ENCODE data around the gene SYK. TPM values are rescaled to one million over a fixed set of nuclear protein-coding genes. Genes with fewer than 3 reads are reported as not detected.
A peak's percentile ranks its signal among the peaks of the same experiment; 100 is the strongest.

The SYK gene
- total and polyA plus RNA-seq, 7 experiments from 2014 or later: 0.26 to 71.6 (median 2.1) TPM

DNA sequence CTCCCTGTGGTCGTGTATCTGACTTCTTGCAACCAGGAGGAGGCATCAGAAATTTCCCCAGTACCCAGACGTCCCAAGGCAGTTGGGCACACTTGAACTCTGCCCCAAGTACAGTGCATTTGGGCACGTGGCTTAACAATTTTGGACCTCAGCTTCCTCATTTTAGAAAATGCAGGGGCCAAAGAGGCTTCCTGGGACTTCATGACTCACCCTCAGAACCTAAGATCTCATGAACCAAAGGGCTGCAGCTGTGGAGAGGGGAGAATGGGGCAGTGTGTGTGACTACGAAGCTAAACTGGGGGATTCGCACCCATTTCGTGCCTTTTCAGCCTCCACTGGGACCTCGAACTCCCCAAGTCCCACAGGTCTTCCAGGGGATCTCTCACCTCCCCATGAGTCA, 59.2 kb downstream of the SYK start:
- intact Hi-C loops (cut with micrococcal nuclease): loop anchor here in 1 of 2 donors (5.0 kb wide), 1 partner anchor 624 kb away; no protein-coding TSS in a partner anchor
- DNase-seq: no peak
- Histone ChIP-seq H3K27me3 (ENCODE audit: control insufficient read depth in 2 of 2, insufficient read depth in 2 of 2, low read length in 2 of 2) (no peaks in the 10 kb centered on the region), H3K4me3 (ENCODE audit: low read length) (no peak overlapping the region), H3K27ac (ENCODE audit: low read depth, low read length) (no peak overlapping the region), H3K4me1 (ENCODE audit: control insufficient read depth in 2 of 2, insufficient read depth in 2 of 2, low read length in 2 of 2) (peaks cover 0 to 13% of the 10 kb centered on the region in 2 donors), H3K36me3 (ENCODE audit: control insufficient read depth in 2 of 3, insufficient read depth in 3 of 3, low read length in 3 of 3) (no peaks in the 10 kb centered on the region), H3K9me3 (ENCODE audit: control insufficient read depth in 2 of 3, low read length in 3 of 3) (no peaks in the 10 kb centered on the region)
- Mint-ChIP-seq H3K27me3 (peaks cover 0 to 21% (median 6%) of the 10 kb centered on the region in 5 donors), H3K36me3 (no peaks in the 10 kb centered on the region), H3K27ac (no peak overlapping the region), H3K4me3 (no peak overlapping the region), H3K9me3 (no peaks in the 10 kb centered on the region), H3K4me1 (peaks cover 11 to 44% (median 26%) of the 10 kb centered on the region in 7 donors)
- POLR2A ChIA-PET: no interaction called here
- CTCF ChIA-PET: no interaction called here
- ATAC-seq: peak; percentile 79

DNA sequence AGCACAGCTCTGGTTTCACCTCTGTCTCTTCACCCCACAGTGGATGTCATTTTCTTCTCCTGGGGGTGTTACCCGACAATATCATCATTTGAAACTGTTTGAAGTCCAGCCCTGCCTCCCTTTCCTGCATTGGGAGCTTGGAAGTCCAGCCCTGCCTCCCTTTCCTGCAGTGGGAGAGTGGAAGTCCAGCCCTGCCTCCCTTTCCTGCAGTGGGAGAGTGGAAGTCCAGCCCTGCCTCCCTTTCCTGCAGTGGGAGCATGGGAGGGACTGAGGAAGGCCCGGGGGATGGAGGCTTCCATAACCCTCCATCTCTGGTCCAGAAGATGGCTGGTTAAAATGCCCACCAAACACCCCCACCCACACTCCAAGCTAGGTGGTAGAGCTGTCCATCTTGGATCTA, 59.8 kb downstream of the SYK start:
- no peak for DNase-seq
- Mint-ChIP-seq H3K4me1 (peaks cover 11 to 44% (median 26%) of the 10 kb centered on the region in 7 donors), H3K36me3 (no peaks in the 10 kb centered on the region), H3K27ac (no peak overlapping the region), H3K4me3 (no peak overlapping the region), H3K9me3 (no peaks in the 10 kb centered on the region), H3K27me3 (peaks cover 0 to 18% (median 5%) of the 10 kb centered on the region in 5 donors)
- peaks cover 0 to 13% of the 10 kb centered on the region in 2 donors for H3K4me1 ChIP-seq (ENCODE audit: control insufficient read depth in 2 of 2, insufficient read depth in 2 of 2, low read length in 2 of 2)
- H3K27ac ChIP-seq (ENCODE audit: low read depth, low read length): no peak overlapping the region
- POLR2A ChIA-PET: no interaction called here
- no peaks in the 10 kb centered on the region for H3K9me3 ChIP-seq (ENCODE audit: control insufficient read depth in 2 of 3, low read length in 3 of 3)
- ATAC-seq: no peak
- CTCF ChIA-PET: no interaction called here
- H3K36me3 ChIP-seq (ENCODE audit: control insufficient read depth in 2 of 3, insufficient read depth in 3 of 3, low read length in 3 of 3): no peaks in the 10 kb centered on the region
- H3K4me3 ChIP-seq (ENCODE audit: low read length): no peak overlapping the region
- intact Hi-C loops (cut with micrococcal nuclease): loop anchor here in 1 of 2 donors (5.0 kb wide), 1 partner anchor 624 kb away; no protein-coding TSS in a partner anchor
- H3K27me3 ChIP-seq (ENCODE audit: control insufficient read depth in 2 of 2, insufficient read depth in 2 of 2, low read length in 2 of 2): no peaks in the 10 kb centered on the region

DNA sequence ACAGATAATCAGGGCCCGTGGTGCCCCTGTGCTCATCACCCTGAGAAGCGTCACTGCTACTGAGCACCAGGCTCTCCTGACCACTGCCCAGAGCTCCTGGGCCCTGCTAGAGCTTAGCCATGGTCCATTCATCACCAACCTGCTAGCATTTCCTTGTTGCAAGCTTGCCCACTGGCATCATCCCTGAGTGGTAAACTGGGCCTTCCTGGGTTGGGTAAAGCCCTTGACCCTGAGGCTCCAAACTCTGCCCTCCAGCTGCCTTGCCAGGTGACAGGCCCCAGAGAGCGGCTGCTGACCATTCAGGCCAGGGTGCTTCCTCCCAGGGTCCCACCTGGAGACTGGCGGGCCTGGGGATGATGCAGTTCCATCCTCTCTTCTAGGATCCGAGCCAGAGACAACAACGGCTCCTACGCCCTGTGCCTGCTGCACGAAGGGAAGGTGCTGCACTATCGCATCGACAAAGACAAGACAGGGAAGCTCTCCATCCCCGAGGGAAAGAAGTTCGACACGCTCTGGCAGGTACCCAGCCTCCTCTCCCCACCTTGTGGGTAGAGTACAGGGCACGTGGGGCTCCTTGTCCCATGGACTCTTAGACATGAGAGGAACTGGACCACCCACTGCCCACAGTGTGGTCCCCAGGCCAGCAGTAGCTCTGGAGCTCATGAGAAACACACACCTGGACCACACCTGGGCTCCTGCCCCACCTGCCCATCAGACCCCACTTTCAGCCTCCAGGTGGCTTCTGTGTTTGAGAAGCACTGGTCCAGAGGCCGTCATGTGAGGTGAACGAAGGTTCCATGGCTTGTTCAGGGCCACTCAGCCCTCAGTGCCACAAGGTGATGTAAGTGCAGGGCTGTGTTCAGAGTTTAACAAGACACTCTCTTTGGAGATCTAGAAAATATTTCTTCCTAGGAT, 60.5 kb downstream of the SYK start:
- no peak for DNase-seq
- Mint-ChIP-seq H3K27me3 (peaks cover 0 to 13% (median under 1%) of the 10 kb centered on the region in 5 donors), H3K4me1 (peaks cover 11 to 41% (median 26%) of the 10 kb centered on the region in 7 donors), H3K9me3 (no peaks in the 10 kb centered on the region), H3K27ac (no peak overlapping the region), H3K4me3 (no peak overlapping the region), H3K36me3 (no peaks in the 10 kb centered on the region)
- H3K27ac ChIP-seq (ENCODE audit: low read depth, low read length): no peak overlapping the region
- H3K27me3 ChIP-seq (ENCODE audit: control insufficient read depth in 2 of 2, insufficient read depth in 2 of 2, low read length in 2 of 2): no peaks in the 10 kb centered on the region
- POLR2A ChIA-PET: no interaction called here
- intact Hi-C loops (cut with micrococcal nuclease): loop anchor here in 1 of 2 donors (5.0 kb wide), 1 partner anchor 625 kb away; no protein-coding TSS in a partner anchor
- no peak for ATAC-seq
- CTCF ChIA-PET: interaction anchor here (1.0 kb wide), 1 partner anchor 1265 kb away, joined by 3 read pairs; no protein-coding TSS in a partner anchor
- no peaks in the 10 kb centered on the region for H3K36me3 ChIP-seq (ENCODE audit: control insufficient read depth in 2 of 3, insufficient read depth in 3 of 3, low read length in 3 of 3)
- no peak overlapping the region for H3K4me3 ChIP-seq (ENCODE audit: low read length)
- H3K4me1 ChIP-seq (ENCODE audit: control insufficient read depth in 2 of 2, insufficient read depth in 2 of 2, low read length in 2 of 2): peaks cover 0 to 13% of the 10 kb centered on the region in 2 donors
- H3K9me3 ChIP-seq (ENCODE audit: control insufficient read depth in 2 of 3, low read length in 3 of 3): no peaks in the 10 kb centered on the region

DNA sequence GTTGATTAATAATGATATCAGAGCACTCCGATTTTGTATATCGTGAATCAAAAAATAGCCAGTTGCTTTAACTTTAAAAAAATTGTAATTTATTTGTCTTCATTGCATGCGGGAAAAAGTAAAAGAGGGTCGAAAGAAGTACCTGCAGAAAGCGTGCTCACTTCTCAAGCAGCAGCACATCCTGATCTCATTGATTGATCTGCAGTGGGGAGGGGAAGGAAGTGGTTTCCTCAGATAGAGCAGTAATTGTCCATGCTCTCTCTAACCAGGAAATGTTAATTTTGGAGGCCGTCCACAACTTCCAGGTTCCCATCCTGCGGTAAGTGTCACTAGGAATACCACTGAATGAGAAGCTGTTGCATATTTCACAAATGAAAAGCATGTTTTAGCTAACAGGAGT, 63.2 kb downstream of the SYK start:
- Mint-ChIP-seq H3K9me3 (no peaks in the 10 kb centered on the region), H3K4me1 (peaks cover 8 to 22% (median 21%) of the 10 kb centered on the region in 7 donors), H3K4me3 (peak overlapping the region in 6 of 10 donors; percentile 19 to 77 (median 46)), H3K27ac (peak overlapping the region in 4 of 9 donors; percentile 4 to 36 (median 19)), H3K27me3 (peaks cover 0 to 11% (median 0%) of the 10 kb centered on the region in 5 donors), H3K36me3 (no peaks in the 10 kb centered on the region)
- ChIA-PET CTCF (interaction anchor here (1.1 kb wide), 1 partner anchor 50 kb away, joined by 6 read pairs; no protein-coding TSS in a partner anchor), POLR2A (interaction anchor here (0.5 kb wide), 1 partner anchor 52 kb away, joined by 3 read pairs; no protein-coding TSS in a partner anchor)
- H3K4me3 ChIP-seq (ENCODE audit: low read length): no peak overlapping the region
- H3K4me1 ChIP-seq (ENCODE audit: control insufficient read depth in 2 of 2, insufficient read depth in 2 of 2, low read length in 2 of 2): peaks cover 0 to 13% of the 10 kb centered on the region in 2 donors
- intact Hi-C loops (cut with micrococcal nuclease): loop anchor here in 1 of 2 donors (5.0 kb wide), 1 partner anchor 627 kb away; no protein-coding TSS in a partner anchor
- ATAC-seq (no peak), DNase-seq (peak in 5 of 9 donors; percentile 11 to 24 (median 18))
- H3K27me3 ChIP-seq (ENCODE audit: control insufficient read depth in 2 of 2, insufficient read depth in 2 of 2, low read length in 2 of 2): peaks cover 0 to 2% of the 10 kb centered on the region in 2 donors
- no peaks in the 10 kb centered on the region for H3K9me3 ChIP-seq (ENCODE audit: control insufficient read depth in 2 of 3, low read length in 3 of 3)
- no peaks in the 10 kb centered on the region for H3K36me3 ChIP-seq (ENCODE audit: control insufficient read depth in 2 of 3, insufficient read depth in 3 of 3, low read length in 3 of 3)
- H3K27ac ChIP-seq (ENCODE audit: low read depth, low read length): no peak overlapping the region

DNA sequence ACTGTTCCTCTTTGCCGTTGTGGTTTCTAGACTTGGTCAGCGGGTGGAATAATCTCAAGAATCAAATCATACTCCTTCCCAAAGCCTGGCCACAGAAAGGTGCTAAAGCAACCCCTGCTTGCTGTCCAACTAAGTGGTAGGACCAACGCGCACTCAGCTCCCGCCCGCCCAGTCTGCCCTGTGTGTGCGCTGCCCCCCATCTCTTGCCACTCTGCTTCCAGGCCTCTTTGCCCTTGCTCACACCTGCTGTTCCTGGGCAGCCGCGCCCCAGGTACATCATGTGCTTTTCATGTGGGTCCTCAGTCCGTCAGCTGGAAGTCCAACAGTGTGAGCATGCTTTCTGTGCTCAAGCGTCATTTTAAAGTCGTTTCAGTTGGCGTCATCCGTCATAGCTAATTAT, 65.5 kb downstream of the SYK start:
- Mint-ChIP-seq H3K27ac (no peak overlapping the region), H3K27me3 (peaks cover 0 to 23% (median 3%) of the 10 kb centered on the region in 5 donors), H3K4me3 (no peak overlapping the region), H3K9me3 (no peaks in the 10 kb centered on the region), H3K4me1 (peaks cover 8 to 22% (median 21%) of the 10 kb centered on the region in 7 donors), H3K36me3 (no peaks in the 10 kb centered on the region)
- intact Hi-C loops (cut with micrococcal nuclease): no loop called here
- ATAC-seq: no peak
- peaks cover 0 to 2% of the 10 kb centered on the region in 2 donors for H3K27me3 ChIP-seq (ENCODE audit: control insufficient read depth in 2 of 2, insufficient read depth in 2 of 2, low read length in 2 of 2)
- ChIA-PET CTCF (no interaction called here), POLR2A (no interaction called here)
- H3K9me3 ChIP-seq (ENCODE audit: control insufficient read depth in 2 of 3, low read length in 3 of 3): no peaks in the 10 kb centered on the region
- no peak overlapping the region for H3K4me3 ChIP-seq (ENCODE audit: low read length)
- no peaks in the 10 kb centered on the region for H3K36me3 ChIP-seq (ENCODE audit: control insufficient read depth in 2 of 3, insufficient read depth in 3 of 3, low read length in 3 of 3)
- peaks cover 0 to 13% of the 10 kb centered on the region in 2 donors for H3K4me1 ChIP-seq (ENCODE audit: control insufficient read depth in 2 of 2, insufficient read depth in 2 of 2, low read length in 2 of 2)
- no peak overlapping the region for H3K27ac ChIP-seq (ENCODE audit: low read depth, low read length)
- no peak for DNase-seq

DNA sequence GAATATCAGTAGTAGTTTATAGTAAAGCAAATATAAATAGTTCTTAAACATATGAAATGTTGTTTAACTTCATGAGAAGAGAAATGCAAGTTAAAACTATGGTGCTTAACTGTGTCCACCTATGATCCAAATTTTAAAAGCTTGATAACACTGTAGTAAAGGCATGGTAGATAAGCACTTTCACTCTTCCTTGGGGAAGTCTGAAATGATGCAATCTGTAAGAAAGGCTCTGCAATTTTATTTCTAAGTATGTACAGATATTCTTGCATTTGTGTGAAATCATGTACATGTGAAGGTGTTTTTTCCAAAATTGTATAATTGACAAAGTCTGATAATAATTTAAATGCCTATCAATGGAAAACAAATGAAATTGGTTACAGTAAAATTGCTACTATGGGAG, 66.9 kb downstream of the SYK start:
- ATAC-seq: no peak
- Mint-ChIP-seq H3K9me3 (no peaks in the 10 kb centered on the region), H3K36me3 (no peaks in the 10 kb centered on the region), H3K4me3 (no peak overlapping the region), H3K4me1 (peaks cover 8 to 21% (median 21%) of the 10 kb centered on the region in 7 donors), H3K27me3 (peaks cover 0 to 26% (median 6%) of the 10 kb centered on the region in 5 donors), H3K27ac (no peak overlapping the region)
- Histone ChIP-seq H3K27me3 (ENCODE audit: control insufficient read depth in 2 of 2, insufficient read depth in 2 of 2, low read length in 2 of 2) (peaks cover 0 to 2% of the 10 kb centered on the region in 2 donors), H3K36me3 (ENCODE audit: control insufficient read depth in 2 of 3, insufficient read depth in 3 of 3, low read length in 3 of 3) (no peaks in the 10 kb centered on the region), H3K9me3 (ENCODE audit: control insufficient read depth in 2 of 3, low read length in 3 of 3) (no peaks in the 10 kb centered on the region), H3K27ac (ENCODE audit: low read depth, low read length) (no peak overlapping the region), H3K4me3 (ENCODE audit: low read length) (no peak overlapping the region), H3K4me1 (ENCODE audit: control insufficient read depth in 2 of 2, insufficient read depth in 2 of 2, low read length in 2 of 2) (peaks cover 0 to 13% of the 10 kb centered on the region in 2 donors)
- intact Hi-C loops (cut with micrococcal nuclease): no loop called here
- POLR2A ChIA-PET: interaction anchor here (0.8 kb wide), 1 partner anchor 763 kb away, joined by 4 read pairs; no protein-coding TSS in a partner anchor
- CTCF ChIA-PET: interaction anchor here (0.6 kb wide), 1 partner anchor 975 kb away, joined by 4 read pairs; no protein-coding TSS in a partner anchor
- no peak for DNase-seq

All from naive thymus-derived CD4-positive, alpha-beta T cell (primary cell).